ENCODE data around the gene NABP2. TPM values are rescaled to one million over a fixed set of nuclear protein-coding genes. Genes with fewer than 3 reads are reported as not detected.

NABP2 gene
- total RNA-seq, 1 donor from 2014 or later, result 36.6 TPM

DNA sequence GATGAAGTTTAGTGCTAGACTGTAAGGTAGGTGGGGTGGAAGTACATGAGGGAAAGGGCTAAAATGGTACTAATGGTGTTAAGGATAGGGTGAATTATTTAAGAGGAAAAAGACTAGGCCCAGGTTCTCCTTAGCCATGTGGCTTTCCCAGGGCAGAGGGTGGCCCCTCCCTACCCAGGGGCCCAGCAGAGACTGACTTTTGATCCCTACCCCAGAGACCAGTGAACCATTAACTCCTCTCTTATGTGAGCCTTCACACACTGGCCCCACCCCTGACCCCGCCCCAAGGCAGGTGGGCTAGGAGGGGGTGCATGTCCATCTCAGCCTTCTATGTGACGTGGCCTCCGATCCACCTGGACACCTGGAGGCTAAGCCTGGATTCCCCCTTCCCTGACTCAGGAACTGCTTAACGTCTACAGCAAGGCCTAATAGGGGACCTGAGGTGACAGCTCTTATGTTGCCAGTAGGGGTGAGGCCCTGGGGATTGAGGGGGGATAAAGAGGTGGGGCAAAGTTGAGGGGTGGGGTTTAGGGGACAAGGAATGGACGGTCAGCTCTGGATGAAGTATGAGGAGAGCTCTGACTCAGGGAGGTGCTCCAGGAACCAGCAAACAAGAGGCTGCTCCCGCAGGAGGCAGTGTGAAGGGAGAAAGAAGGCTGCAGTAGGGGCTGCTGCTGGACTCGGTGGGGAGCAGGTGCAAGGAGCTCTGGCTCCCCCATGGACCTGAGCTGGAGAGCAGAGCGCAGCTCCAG, 6.5 kb downstream of the NABP2 start:
- no peak overlapping the region for H3K4me3 Mint-ChIP-seq (ENCODE audit: unreplicated experiment)
- TF ChIP-seq, protein P1, sequence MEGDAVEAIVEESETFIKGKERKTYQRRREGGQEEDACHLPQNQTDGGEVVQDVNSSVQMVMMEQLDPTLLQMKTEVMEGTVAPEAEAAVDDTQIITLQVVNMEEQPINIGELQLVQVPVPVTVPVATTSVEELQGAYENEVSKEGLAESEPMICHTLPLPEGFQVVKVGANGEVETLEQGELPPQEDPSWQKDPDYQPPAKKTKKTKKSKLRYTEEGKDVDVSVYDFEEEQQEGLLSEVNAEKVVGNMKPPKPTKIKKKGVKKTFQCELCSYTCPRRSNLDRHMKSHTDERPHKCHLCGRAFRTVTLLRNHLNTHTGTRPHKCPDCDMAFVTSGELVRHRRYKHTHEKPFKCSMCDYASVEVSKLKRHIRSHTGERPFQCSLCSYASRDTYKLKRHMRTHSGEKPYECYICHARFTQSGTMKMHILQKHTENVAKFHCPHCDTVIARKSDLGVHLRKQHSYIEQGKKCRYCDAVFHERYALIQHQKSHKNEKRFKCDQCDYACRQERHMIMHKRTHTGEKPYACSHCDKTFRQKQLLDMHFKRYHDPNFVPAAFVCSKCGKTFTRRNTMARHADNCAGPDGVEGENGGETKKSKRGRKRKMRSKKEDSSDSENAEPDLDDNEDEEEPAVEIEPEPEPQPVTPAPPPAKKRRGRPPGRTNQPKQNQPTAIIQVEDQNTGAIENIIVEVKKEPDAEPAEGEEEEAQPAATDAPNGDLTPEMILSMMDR (IDR thresholded peaks at IDR 0.05), result no peak
- peaks cover 4% of the 10 kb centered on the region for H3K36me3 Mint-ChIP-seq (ENCODE audit: low read depth)
- H3K27me3 Mint-ChIP-seq (ENCODE audit: low read depth), result no peaks in the 10 kb centered on the region
- no peaks in the 10 kb centered on the region for H3K9me3 Mint-ChIP-seq (ENCODE audit: low read depth)
- no peak for DNase-seq (ENCODE audit: low spot score)
- H3K4me1 Mint-ChIP-seq (ENCODE audit: low read depth), result peaks cover under 1% of the 10 kb centered on the region
- no peak overlapping the region for H3K27ac Mint-ChIP-seq (ENCODE audit: unreplicated experiment)

DNA sequence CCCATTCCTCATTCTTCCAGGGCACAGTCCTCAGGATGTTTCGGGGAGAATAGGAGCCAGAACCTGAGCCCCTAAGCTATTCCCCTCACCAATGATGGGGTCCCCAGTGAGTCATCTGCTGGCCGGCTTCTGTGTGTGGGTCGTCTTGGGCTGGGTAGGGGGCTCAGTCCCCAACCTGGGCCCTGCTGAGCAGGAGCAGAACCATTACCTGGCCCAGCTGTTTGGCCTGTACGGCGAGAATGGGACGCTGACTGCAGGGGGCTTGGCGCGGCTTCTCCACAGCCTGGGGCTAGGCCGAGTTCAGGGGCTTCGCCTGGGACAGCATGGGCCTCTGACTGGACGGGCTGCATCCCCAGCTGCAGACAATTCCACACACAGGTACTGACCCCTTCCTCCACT, 7.0 kb downstream of the NABP2 start:
- no peak for DNase-seq (ENCODE audit: low spot score)
- Mint-ChIP-seq H3K4me1 (ENCODE audit: low read depth) (no peaks in the 10 kb centered on the region), H3K36me3 (ENCODE audit: low read depth) (peaks cover 3% of the 10 kb centered on the region), H3K27me3 (ENCODE audit: low read depth) (no peaks in the 10 kb centered on the region), H3K4me3 (ENCODE audit: unreplicated experiment) (no peak overlapping the region), H3K9me3 (ENCODE audit: low read depth) (no peaks in the 10 kb centered on the region), H3K27ac (ENCODE audit: unreplicated experiment) (no peak overlapping the region)
- TF ChIP-seq, protein P1 (IDR thresholded peaks at IDR 0.05), result no peak

DNA sequence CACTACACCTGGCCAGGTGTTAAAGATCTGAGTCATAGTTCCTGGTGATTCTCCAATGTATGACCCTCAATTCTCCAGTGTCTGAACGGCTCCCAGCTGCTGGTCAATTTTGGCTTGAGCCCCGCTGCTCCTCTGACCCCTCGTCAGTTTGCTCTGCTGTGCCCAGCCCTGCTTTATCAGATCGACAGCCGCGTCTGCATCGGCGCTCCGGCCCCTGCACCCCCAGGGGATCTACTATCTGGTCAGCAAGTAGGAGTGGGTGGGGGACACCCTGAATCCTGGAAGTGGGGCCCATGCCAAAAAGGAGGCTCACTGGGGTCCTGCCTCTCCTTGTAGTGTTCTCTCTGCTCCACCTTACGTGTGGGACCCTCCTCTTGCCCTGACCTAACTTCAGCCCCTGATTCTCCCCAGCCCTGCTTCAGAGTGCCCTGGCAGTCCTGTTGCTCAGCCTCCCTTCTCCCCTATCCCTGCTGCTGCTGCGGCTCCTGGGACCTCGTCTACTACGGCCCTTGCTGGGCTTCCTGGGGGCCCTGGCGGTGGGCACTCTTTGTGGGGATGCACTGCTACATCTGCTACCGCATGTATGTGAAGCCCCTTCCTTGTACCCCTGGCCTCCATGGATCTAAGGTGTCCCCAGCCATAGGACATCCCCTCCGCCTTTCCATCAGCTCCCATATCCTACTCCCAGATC, 10.7 kb downstream of the NABP2 start:
- H3K27me3 Mint-ChIP-seq (ENCODE audit: low read depth), result no peaks in the 10 kb centered on the region
- no peaks in the 10 kb centered on the region for H3K4me1 Mint-ChIP-seq (ENCODE audit: low read depth)
- H3K36me3 Mint-ChIP-seq (ENCODE audit: low read depth), result peaks cover 2% of the 10 kb centered on the region
- TF ChIP-seq, protein P1 (IDR thresholded peaks at IDR 0.05), result no peak
- H3K4me3 Mint-ChIP-seq (ENCODE audit: unreplicated experiment), result no peak overlapping the region
- no peak for DNase-seq (ENCODE audit: low spot score)
- no peak overlapping the region for H3K27ac Mint-ChIP-seq (ENCODE audit: unreplicated experiment)
- H3K9me3 Mint-ChIP-seq (ENCODE audit: low read depth), result no peaks in the 10 kb centered on the region

DNA sequence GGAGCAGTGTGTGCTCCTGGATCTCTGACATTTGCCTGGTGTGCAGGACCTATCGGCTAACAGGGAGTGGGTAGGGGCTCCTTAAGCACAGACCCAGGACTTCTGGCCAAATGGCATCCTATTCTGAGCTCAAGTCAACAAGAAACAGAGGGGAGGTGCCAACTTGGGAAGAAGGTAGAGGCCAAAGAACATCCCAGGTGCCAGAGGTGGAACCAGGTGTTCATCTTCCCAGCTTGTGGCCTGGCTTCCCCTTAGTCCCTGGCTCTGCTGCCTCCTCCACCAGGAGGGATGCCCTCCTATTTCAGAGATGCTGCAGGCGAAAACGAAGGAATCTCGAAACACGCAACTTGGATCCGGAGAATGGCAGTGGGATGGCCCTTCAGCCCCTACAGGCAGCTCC, 11.9 kb downstream of the NABP2 start:
- Mint-ChIP-seq H3K4me1 (ENCODE audit: low read depth) (no peaks in the 10 kb centered on the region), H3K27ac (ENCODE audit: unreplicated experiment) (no peak overlapping the region), H3K9me3 (ENCODE audit: low read depth) (no peaks in the 10 kb centered on the region), H3K36me3 (ENCODE audit: low read depth) (peaks cover 7% of the 10 kb centered on the region), H3K27me3 (ENCODE audit: low read depth) (no peaks in the 10 kb centered on the region), H3K4me3 (ENCODE audit: unreplicated experiment) (no peak overlapping the region)
- TF ChIP-seq, protein P1 (IDR thresholded peaks at IDR 0.05), result no peak
- DNase-seq (ENCODE audit: low spot score), result no peak

DNA sequence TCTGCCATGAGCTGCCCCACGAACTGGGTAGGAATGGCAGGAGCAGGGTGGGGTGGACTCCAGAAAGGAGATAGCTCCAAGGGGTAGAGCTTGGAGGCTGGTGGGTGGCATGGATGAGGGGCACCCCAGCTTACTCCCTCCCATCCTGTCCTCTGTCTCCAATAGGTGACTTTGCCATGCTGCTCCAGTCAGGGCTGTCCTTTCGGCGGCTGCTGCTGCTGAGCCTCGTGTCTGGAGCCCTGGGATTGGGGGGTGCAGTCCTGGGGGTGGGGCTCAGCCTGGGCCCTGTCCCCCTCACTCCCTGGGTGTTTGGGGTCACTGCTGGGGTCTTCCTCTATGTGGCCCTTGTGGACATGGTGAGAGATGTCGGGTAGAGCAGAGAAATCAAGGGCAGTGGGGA, 12.8 kb downstream of the NABP2 start:
- TF ChIP-seq, protein P1 (IDR thresholded peaks at IDR 0.05), result no peak
- DNase-seq (ENCODE audit: low spot score), result no peak
- H3K27me3 Mint-ChIP-seq (ENCODE audit: low read depth), result no peaks in the 10 kb centered on the region
- H3K4me1 Mint-ChIP-seq (ENCODE audit: low read depth), result no peaks in the 10 kb centered on the region
- H3K4me3 Mint-ChIP-seq (ENCODE audit: unreplicated experiment), result no peak overlapping the region
- H3K9me3 Mint-ChIP-seq (ENCODE audit: low read depth), result no peaks in the 10 kb centered on the region
- H3K27ac Mint-ChIP-seq (ENCODE audit: unreplicated experiment), result no peak overlapping the region
- H3K36me3 Mint-ChIP-seq (ENCODE audit: low read depth), result peaks cover 14% of the 10 kb centered on the region
